MM.1S (cell line): Measurements from ENCODE around the gene BRD9.

Experiments
- DNase-seq: peaks from one replicate; pipeline ENCODE4 v3.0.0-alpha.2; 2015
- H2AFZ ChIP-seq: fragments of 300-600 bp; sonication (generic); 2 replicates; pipeline ENCODE4 v1.6.0; 2016; ENCODE audit warnings: antibody characterized with exemption, low read length
- H3F3A ChIP-seq: fragments of 300-600 bp; sonication (generic); 2 replicates; pipeline ENCODE4 v1.6.1; 2016; ENCODE audit warnings: mild to moderate bottlenecking, antibody characterized with exemption, low read length, moderate library complexity, mixed read lengths; ENCODE audit not compliant: insufficient read depth
- H3K27ac ChIP-seq: fragments of 300-600 bp; sonication (generic); 2 replicates; pipeline ENCODE4 v1.5.1; 2016; ENCODE audit warnings: mild to moderate bottlenecking, low read length
- H3K27me3 ChIP-seq: fragments of 300-600 bp; sonication (generic); replicated peaks from 2 replicates; pipeline ENCODE4 v1.6.0; 2016; ENCODE audit warnings: low read length; ENCODE audit not compliant: insufficient read depth
- H3K36me3 ChIP-seq: fragments of 300-600 bp; sonication (generic); replicated peaks from 2 replicates; pipeline ENCODE4 v1.6.1; 2016; ENCODE audit warnings: mild to moderate bottlenecking, low read length, mixed read lengths; ENCODE audit not compliant: insufficient read depth
- H3K4me1 ChIP-seq: fragments of 300-600 bp; sonication (generic); 2 replicates; pipeline ENCODE4 v1.6.1; 2016; ENCODE audit warnings: low read length, mixed read lengths
- H3K4me2 ChIP-seq: fragments of 300-600 bp; sonication (generic); 2 replicates; pipeline ENCODE4 v1.6.0; 2016; ENCODE audit warnings: low read depth, low read length
- H3K4me3 ChIP-seq: fragments of 300-600 bp; sonication (generic); 2 replicates; pipeline ENCODE4 v1.5.1; 2016; ENCODE audit warnings: low read length, mixed read lengths
- H3K79me2 ChIP-seq: fragments of 300-600 bp; sonication (generic); 2 replicates; pipeline ENCODE4 v1.6.1; 2016; ENCODE audit warnings: mixed run types, low read length, mixed read lengths
- H3K9ac ChIP-seq: fragments of 300-600 bp; sonication (generic); 2 replicates; pipeline ENCODE4 v1.6.1; 2016; ENCODE audit warnings: low read length, mixed read lengths
- H3K9me2 ChIP-seq: fragments of 300-600 bp; sonication (generic); replicated peaks from 2 replicates; pipeline ENCODE4 v1.6.1; 2016; ENCODE audit warnings: mild to moderate bottlenecking, low read length, mixed read lengths; ENCODE audit not compliant: insufficient read depth
- H3K9me3 ChIP-seq: fragments of 300-600 bp; sonication (generic); replicated peaks from 2 replicates; pipeline ENCODE4 v1.6.1; 2016; ENCODE audit warnings: mild to moderate bottlenecking, low read length, mixed read lengths; ENCODE audit not compliant: insufficient read depth
- H4K20me1 ChIP-seq: fragments of 300-600 bp; sonication (generic); 2 replicates; pipeline ENCODE4 v1.6.1; 2016; ENCODE audit warnings: mild to moderate bottlenecking, low read length, moderate library complexity, mixed read lengths; ENCODE audit not compliant: insufficient read depth
- EZH2 ChIP-seq: fragments of 300-600 bp; sonication (generic); optimal IDR thresholded peaks from 2 replicates; pipeline ENCODE3; 2017; ENCODE audit warnings: low read depth, mild to moderate bottlenecking, antibody characterized with exemption, low read length, mixed read lengths
- EZH2phosphoT487 ChIP-seq: fragments of 300-600 bp; sonication (generic); IDR thresholded peaks from 2 replicates; pipeline ENCODE4 v1.6.1; 2018; ENCODE audit warnings: antibody characterized with exemption, low read length
- TF ChIP-seq, protein P1 (sequence below): fragments of 300-600 bp; sonication (generic); IDR thresholded peaks from 2 replicates; pipeline ENCODE4 v1.5.1; 2016; ENCODE audit warnings: antibody characterized with exemption, low read length, mixed read lengths

Gene BRD9

DNA sequence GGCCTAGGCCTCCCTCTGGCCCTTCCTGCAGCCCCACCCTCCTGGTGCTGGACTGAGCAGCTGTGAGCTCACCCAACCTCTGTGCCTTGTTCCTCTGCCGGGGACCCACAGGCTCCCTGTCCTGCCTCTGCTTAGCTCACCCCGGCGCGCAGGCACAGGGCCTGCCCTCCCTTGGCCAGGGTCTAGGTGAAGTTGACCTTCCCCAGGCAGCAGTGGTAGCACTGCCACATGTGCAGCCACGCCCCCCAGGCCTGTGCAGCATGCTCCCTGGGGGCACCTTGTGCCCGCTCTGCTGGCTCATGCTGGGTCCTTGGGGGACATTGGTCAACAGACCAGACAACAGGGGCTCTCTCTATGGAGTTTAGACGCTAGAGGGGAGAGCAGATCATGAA is 18.2 kb upstream of the BRD9 start:
- H3K79me2 ChIP-seq = peaks cover 20% of the 10 kb centered on the region
- H3K36me3 ChIP-seq = peaks cover 19% of the 10 kb centered on the region; the same call in 1 of the 2 replicates
- TF ChIP-seq, protein P1, sequence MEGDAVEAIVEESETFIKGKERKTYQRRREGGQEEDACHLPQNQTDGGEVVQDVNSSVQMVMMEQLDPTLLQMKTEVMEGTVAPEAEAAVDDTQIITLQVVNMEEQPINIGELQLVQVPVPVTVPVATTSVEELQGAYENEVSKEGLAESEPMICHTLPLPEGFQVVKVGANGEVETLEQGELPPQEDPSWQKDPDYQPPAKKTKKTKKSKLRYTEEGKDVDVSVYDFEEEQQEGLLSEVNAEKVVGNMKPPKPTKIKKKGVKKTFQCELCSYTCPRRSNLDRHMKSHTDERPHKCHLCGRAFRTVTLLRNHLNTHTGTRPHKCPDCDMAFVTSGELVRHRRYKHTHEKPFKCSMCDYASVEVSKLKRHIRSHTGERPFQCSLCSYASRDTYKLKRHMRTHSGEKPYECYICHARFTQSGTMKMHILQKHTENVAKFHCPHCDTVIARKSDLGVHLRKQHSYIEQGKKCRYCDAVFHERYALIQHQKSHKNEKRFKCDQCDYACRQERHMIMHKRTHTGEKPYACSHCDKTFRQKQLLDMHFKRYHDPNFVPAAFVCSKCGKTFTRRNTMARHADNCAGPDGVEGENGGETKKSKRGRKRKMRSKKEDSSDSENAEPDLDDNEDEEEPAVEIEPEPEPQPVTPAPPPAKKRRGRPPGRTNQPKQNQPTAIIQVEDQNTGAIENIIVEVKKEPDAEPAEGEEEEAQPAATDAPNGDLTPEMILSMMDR = no peak
- TF ChIP-seq EZH2 = no peak
- TF ChIP-seq EZH2phosphoT487 = no peak
- no peaks in the 10 kb centered on the region for H3K9me3 ChIP-seq
- H3K9me2 ChIP-seq = no peaks in the 10 kb centered on the region
- no peak for DNase-seq
- no peak overlapping the region for H3K9ac ChIP-seq
- H4K20me1 ChIP-seq = no peaks in the 10 kb centered on the region
- H3K4me2 ChIP-seq = no peak overlapping the region
- H3K27me3 ChIP-seq = no peaks in the 10 kb centered on the region
- H2AFZ ChIP-seq = no peak overlapping the region
- no peak overlapping the region for H3K4me3 ChIP-seq
- H3K27ac ChIP-seq = no peak overlapping the region
- no peaks in the 10 kb centered on the region for H3K4me1 ChIP-seq
- H3F3A ChIP-seq = no peaks in the 10 kb centered on the region

GRCh38 chr5:909994-910768 is 17.6 kb upstream of the BRD9 start:
- peaks cover 24% of the 10 kb centered on the region; the same call in 1 of the 2 replicates for H3K36me3 ChIP-seq
- TF ChIP-seq, protein P1 = no peak
- TF ChIP-seq EZH2phosphoT487 (no peak), EZH2 (no peak)
- H3K27me3 ChIP-seq = no peaks in the 10 kb centered on the region
- DNase-seq = no peak
- no peak overlapping the region for H2AFZ ChIP-seq
- H3K9me2 ChIP-seq = no peaks in the 10 kb centered on the region
- H3F3A ChIP-seq = no peaks in the 10 kb centered on the region
- no peak overlapping the region for H3K9ac ChIP-seq
- no peaks in the 10 kb centered on the region for H3K4me1 ChIP-seq
- no peaks in the 10 kb centered on the region for H4K20me1 ChIP-seq
- H3K4me3 ChIP-seq = no peak overlapping the region
- no peak overlapping the region for H3K4me2 ChIP-seq
- peaks cover 24% of the 10 kb centered on the region for H3K79me2 ChIP-seq
- no peak overlapping the region for H3K27ac ChIP-seq
- H3K9me3 ChIP-seq = no peaks in the 10 kb centered on the region

GRCh38 chr5:909086-909485 is 16.5 kb upstream of the BRD9 start:
- Histone ChIP-seq H3K9me3 (no peaks in the 10 kb centered on the region), H3K36me3 (peaks cover 29% of the 10 kb centered on the region; the same call in 1 of the 2 replicates), H3K9me2 (no peaks in the 10 kb centered on the region), H2AFZ (no peak overlapping the region), H4K20me1 (no peaks in the 10 kb centered on the region), H3F3A (no peaks in the 10 kb centered on the region), H3K4me3 (no peak overlapping the region), H3K4me2 (no peak overlapping the region), H3K4me1 (no peaks in the 10 kb centered on the region), H3K27ac (no peak overlapping the region), H3K79me2 (peaks cover 35% of the 10 kb centered on the region), H3K27me3 (no peaks in the 10 kb centered on the region), H3K9ac (no peak overlapping the region)
- DNase-seq = no peak
- TF ChIP-seq EZH2phosphoT487 = no peak
- TF ChIP-seq EZH2 = no peak
- TF ChIP-seq, protein P1 = no peak
